ENCODE data around the gene RNF214. TPM values are rescaled to one million over a fixed set of nuclear protein-coding genes. Genes with fewer than 3 reads are reported as not detected.

The RNF214 gene
- total RNA-seq, 2 experiments from 2014 or later, result 12.9 to 15.8 TPM

DNA sequence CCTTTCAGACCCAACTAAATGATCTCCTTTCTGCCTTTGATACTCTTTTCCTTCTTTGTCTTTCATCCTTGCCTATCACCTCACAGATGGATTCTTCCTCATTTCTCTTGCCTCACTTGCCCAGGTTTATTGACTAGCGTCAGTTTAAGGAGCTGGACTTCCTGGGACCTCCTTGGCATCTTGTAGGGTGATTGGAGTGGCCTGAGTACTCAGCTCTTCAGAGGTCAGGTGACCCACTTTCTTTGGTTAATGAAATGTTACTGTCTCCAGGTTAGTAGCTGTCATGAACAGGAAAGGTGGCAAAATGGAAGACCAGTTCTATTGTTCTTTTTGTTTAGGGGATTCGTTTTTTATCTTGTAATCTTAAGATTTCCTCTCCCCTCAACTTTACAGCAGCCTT, 54.1 kb downstream of the RNF214 start:
- ChIA-PET POLR2A (no interaction called here), CTCF (no interaction called here)
- Mint-ChIP-seq H3K27ac (peak overlapping the region; percentile 45), H3K4me3 (no peak overlapping the region), H3K27me3 (no peaks in the 10 kb centered on the region), H3K9me3 (no peaks in the 10 kb centered on the region), H3K4me1 (ENCODE audit: low read depth) (peaks cover 9% of the 10 kb centered on the region), H3K36me3 (ENCODE audit: low read depth) (peaks cover 83% of the 10 kb centered on the region)
- intact Hi-C loops (cut with DNase I, micrococcal nuclease), result no loop called here
- DNase-seq, result no peak
- peaks cover 51% of the 10 kb centered on the region for H3K36me3 ChIP-seq (ENCODE audit: insufficient read depth, low read length)
- peaks cover 20% of the 10 kb centered on the region for H3K4me1 ChIP-seq (ENCODE audit: insufficient read depth, low read length)
- no peak for ATAC-seq (ENCODE audit: poor library complexity)
- H3K27ac ChIP-seq (ENCODE audit: low read depth in 1 of 2, low read length in 2 of 2), result no peak overlapping the region
- no peak overlapping the region for H3K4me3 ChIP-seq (ENCODE audit: low read length)
- H3K27me3 ChIP-seq (ENCODE audit: control insufficient read depth in 1 of 2, insufficient read depth in 2 of 2, low read length in 2 of 2), result no peaks in the 10 kb centered on the region
- TF ChIP-seq, protein P1, sequence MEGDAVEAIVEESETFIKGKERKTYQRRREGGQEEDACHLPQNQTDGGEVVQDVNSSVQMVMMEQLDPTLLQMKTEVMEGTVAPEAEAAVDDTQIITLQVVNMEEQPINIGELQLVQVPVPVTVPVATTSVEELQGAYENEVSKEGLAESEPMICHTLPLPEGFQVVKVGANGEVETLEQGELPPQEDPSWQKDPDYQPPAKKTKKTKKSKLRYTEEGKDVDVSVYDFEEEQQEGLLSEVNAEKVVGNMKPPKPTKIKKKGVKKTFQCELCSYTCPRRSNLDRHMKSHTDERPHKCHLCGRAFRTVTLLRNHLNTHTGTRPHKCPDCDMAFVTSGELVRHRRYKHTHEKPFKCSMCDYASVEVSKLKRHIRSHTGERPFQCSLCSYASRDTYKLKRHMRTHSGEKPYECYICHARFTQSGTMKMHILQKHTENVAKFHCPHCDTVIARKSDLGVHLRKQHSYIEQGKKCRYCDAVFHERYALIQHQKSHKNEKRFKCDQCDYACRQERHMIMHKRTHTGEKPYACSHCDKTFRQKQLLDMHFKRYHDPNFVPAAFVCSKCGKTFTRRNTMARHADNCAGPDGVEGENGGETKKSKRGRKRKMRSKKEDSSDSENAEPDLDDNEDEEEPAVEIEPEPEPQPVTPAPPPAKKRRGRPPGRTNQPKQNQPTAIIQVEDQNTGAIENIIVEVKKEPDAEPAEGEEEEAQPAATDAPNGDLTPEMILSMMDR (IDR thresholded peaks at IDR 0.05), result no peak
- H3K9me3 ChIP-seq (ENCODE audit: control insufficient read depth in 1 of 2, insufficient read depth in 1 of 2, low read length in 2 of 2), result no peaks in the 10 kb centered on the region

DNA sequence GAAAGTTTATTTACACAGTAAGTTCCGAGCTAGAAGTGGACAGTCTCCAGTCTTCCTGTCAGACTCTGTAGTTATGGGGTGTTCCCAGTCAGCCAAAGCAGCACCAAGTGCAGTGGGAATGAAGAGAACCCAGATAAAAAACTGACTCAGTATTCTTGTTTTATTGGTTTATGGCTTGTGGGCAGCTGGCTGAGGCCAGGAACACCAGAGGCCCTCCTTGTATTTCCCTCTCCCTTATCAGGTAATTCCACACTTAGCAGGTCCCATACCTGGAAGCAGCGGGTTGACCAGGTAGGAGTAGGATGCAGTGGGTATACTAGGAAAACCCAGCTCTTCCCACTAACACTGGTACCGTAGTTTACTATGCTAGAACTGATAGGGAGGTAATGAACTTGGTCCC, 55.2 kb downstream of the RNF214 start:
- CTCF ChIA-PET, result interaction anchor here (0.9 kb wide), 1 partner anchor 60 kb away, joined by 3 read pairs; no protein-coding TSS in a partner anchor
- H3K36me3 Mint-ChIP-seq (ENCODE audit: low read depth), result peaks cover 73% of the 10 kb centered on the region
- H3K9me3 Mint-ChIP-seq, result no peaks in the 10 kb centered on the region
- DNase-seq (no peak), ATAC-seq (ENCODE audit: poor library complexity) (no peak)
- H3K4me3 Mint-ChIP-seq, result no peak overlapping the region
- no peaks in the 10 kb centered on the region for H3K4me1 Mint-ChIP-seq (ENCODE audit: low read depth)
- Histone ChIP-seq H3K4me3 (ENCODE audit: low read length) (no peak overlapping the region), H3K27me3 (ENCODE audit: control insufficient read depth in 1 of 2, insufficient read depth in 2 of 2, low read length in 2 of 2) (no peaks in the 10 kb centered on the region), H3K9me3 (ENCODE audit: control insufficient read depth in 1 of 2, insufficient read depth in 1 of 2, low read length in 2 of 2) (no peaks in the 10 kb centered on the region), H3K36me3 (ENCODE audit: insufficient read depth, low read length) (peaks cover 41% of the 10 kb centered on the region), H3K4me1 (ENCODE audit: insufficient read depth, low read length) (peaks cover 10% of the 10 kb centered on the region), H3K27ac (ENCODE audit: low read depth in 1 of 2, low read length in 2 of 2) (no peak overlapping the region)
- no peak overlapping the region for H3K27ac Mint-ChIP-seq
- POLR2A ChIA-PET, result interaction anchor here (1.7 kb wide), 1 partner anchor 55 kb away, joined by 7 read pairs; the partner anchor contains the start of genes PCSK7 and RNF214
- no peaks in the 10 kb centered on the region for H3K27me3 Mint-ChIP-seq
- intact Hi-C loops (cut with DNase I, micrococcal nuclease), result loop anchor here in 1 of 2 experiments (1.0 kb wide), 1 partner anchor 21 kb away; no protein-coding TSS in a partner anchor
- TF ChIP-seq, protein P1 (IDR thresholded peaks at IDR 0.05), result no peak

DNA sequence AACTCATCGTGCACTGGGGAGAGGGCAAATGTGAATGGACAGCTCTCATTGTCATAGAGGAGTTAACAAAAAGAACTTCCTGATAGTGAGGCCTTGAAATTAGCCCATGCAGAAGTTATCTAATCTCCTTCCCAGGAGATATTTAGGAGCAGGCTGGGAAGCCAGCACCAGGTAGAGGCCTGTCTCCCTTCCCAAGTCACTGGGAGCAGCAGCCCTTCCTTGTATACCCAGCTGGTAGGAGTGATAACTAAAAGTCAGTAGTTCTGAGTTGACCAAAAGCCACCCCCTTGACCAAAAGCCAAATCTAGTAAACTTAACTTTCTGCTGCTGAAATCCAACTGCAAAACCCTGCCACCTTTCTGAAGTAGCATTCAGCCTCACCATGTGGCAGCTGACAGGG, 57.3 kb downstream of the RNF214 start:
- H3K4me3 ChIP-seq (ENCODE audit: low read length), result no peak overlapping the region

More for the DNA sequence above, 57.3 kb downstream of the RNF214 start:
- H3K36me3 ChIP-seq (ENCODE audit: insufficient read depth, low read length), result peaks cover 28% of the 10 kb centered on the region
- no peak for DNase-seq
- no peaks in the 10 kb centered on the region for H3K27me3 ChIP-seq (ENCODE audit: control insufficient read depth in 1 of 2, insufficient read depth in 2 of 2, low read length in 2 of 2)
- no peaks in the 10 kb centered on the region for H3K9me3 Mint-ChIP-seq
- H3K27ac ChIP-seq (ENCODE audit: low read depth in 1 of 2, low read length in 2 of 2), result no peak overlapping the region
- H3K36me3 Mint-ChIP-seq (ENCODE audit: low read depth), result peaks cover 56% of the 10 kb centered on the region
- intact Hi-C loops (cut with DNase I, micrococcal nuclease), result no loop called here
- TF ChIP-seq, protein P1 (IDR thresholded peaks at IDR 0.05), result no peak
- H3K27me3 Mint-ChIP-seq, result no peaks in the 10 kb centered on the region
- peaks cover 9% of the 10 kb centered on the region for H3K4me1 ChIP-seq (ENCODE audit: insufficient read depth, low read length)
- no peaks in the 10 kb centered on the region for H3K9me3 ChIP-seq (ENCODE audit: control insufficient read depth in 1 of 2, insufficient read depth in 1 of 2, low read length in 2 of 2)
- no peak overlapping the region for H3K4me3 Mint-ChIP-seq
- no peaks in the 10 kb centered on the region for H3K4me1 Mint-ChIP-seq (ENCODE audit: low read depth)
- ChIA-PET CTCF (no interaction called here), POLR2A (interaction anchor here (1.2 kb wide), 1 partner anchor 14 kb away, joined by 3 read pairs; no protein-coding TSS in a partner anchor)
- no peak for ATAC-seq (ENCODE audit: poor library complexity)
- H3K27ac Mint-ChIP-seq, result no peak overlapping the region

Measured in CD4-positive, alpha-beta T cell (primary cell).